Measurements from ENCODE around the gene TMOD4. TPM values are rescaled to one million over a fixed set of nuclear protein-coding genes. Genes with fewer than 3 reads are reported as not detected.
"Not testable (repeated sequence)": the region's sequence is repeated elsewhere in the genome, so short reads cannot be mapped to it uniquely, and the experiment has no call there.

The TMOD4 gene
- total RNA-seq, 1 experiment from 2014 or later = 0.52 TPM

DNA sequence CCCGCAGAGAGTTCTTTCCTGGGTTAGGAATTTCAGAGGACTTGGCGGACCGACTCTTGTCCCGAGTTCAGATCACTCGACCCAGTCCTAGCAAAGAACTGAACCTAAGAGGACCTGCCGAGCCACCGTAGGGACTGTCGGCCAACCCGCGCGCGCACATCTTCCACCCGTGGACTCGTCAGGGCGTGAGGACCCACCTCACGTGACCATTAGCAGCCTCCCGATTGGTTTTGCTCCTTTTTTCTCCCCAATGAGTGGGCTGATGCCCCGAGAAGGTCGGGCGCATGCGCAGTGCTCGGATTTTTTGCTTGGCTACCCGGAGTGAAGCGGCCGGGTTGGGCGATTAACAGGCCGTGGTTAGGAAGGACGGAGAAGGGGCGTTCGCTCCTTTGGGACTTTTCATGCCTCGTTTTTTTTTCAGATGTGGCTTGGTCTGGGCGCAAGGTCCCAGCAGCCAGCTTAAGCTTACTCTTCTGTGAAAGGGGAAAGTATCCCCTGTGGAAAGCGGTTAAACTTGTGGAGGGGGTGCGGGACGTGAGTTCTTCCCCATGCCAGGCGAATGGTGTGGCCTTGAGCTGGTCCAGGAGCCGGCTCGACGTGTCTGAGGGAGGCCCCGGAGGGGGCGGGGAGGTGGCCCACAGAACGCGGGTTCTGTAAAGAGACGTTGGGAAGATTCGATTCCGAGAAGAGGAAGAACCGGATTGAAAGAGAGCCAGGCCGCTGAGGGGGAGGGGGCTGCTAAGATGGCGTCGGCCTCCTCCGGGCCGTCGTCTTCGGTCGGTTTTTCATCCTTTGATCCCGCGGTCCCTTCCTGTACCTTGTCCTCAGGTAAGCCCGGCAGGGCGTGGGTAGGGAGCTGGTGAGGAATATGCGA, 22.7 kb upstream of the TMOD4 start, which contains the start of gene PIP5K1A:
Gene PIP5K1A (plus strand): TSS at position 299 of the 874 bp plus-strand sequence. CDS start 445 bp downstream, at position 744.
- Histone ChIP-seq H3K4me2 (ENCODE audit: low read depth, low read length, poor library complexity, severe bottlenecking) (peak within 1 kb of the TSS; percentile 100), H3K9ac (ENCODE audit: low read length) (peak within 1 kb of the TSS; percentile 82), H3K9me2 (replicated peaks; ENCODE audit: insufficient read depth, low read length) (no peaks in the 10 kb centered on the region), H3K4me3 (ENCODE audit: low read length) (peak within 1 kb of the TSS; percentile 94), H4K20me1 (ENCODE audit: insufficient read depth, low read depth, low read length) (peaks cover 28% of the 10 kb centered on the region), H3K79me2 (ENCODE audit: low read length) (peaks cover 50% of the 10 kb centered on the region), H3K36me3 (ENCODE audit: insufficient read depth, low read length) (peaks cover 20% of the 10 kb centered on the region; the same call in 1 of the 2 replicates), H3K27ac (ENCODE audit: low read length) (peak within 1 kb of the TSS; percentile 72), H3K27me3 (ENCODE audit: low read length) (no peaks in the 10 kb centered on the region), H3K4me1 (ENCODE audit: low read length) (peaks cover 31% of the 10 kb centered on the region), H3K9me3 (ENCODE audit: low read length) (no peaks in the 10 kb centered on the region), H2AFZ (ENCODE audit: low read length) (peak within 1 kb of the TSS; percentile 8; the same call in 1 of the 2 replicates)
- DNase-seq = peak; percentile 99

DNA sequence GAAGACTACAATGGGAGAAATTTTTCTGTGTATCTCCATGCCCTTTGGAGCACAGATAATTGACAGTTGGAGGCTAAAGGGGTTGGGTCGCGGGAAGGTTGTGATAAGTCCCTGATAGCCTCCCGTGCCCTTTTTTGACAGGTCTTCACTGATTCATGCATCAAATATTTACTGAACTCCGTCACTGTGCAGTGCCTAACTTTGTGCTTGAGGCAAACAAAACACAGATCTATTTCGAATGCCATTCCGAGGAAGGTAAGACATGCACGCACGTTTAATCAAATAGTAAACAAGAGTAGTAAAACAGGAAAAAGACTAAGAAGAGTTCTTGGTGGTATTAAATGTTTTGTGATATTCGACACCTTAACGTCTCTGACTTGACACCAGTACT, 22.1 kb upstream of the TMOD4 start:
- no peaks in the 10 kb centered on the region for H3K9me3 ChIP-seq (ENCODE audit: low read length)
- H3K27ac ChIP-seq (ENCODE audit: low read length) = peak overlapping the region; percentile 22
- H3K4me3 ChIP-seq (ENCODE audit: low read length) = peak overlapping the region; percentile 94
- H3K9ac ChIP-seq (ENCODE audit: low read length) = peak overlapping the region; percentile 82
- peaks cover 26% of the 10 kb centered on the region for H4K20me1 ChIP-seq (ENCODE audit: insufficient read depth, low read depth, low read length)
- no peaks in the 10 kb centered on the region for H3K27me3 ChIP-seq (ENCODE audit: low read length)
- H3K9me2 ChIP-seq (replicated peaks; ENCODE audit: insufficient read depth, low read length) = no peaks in the 10 kb centered on the region
- peaks cover 43% of the 10 kb centered on the region for H3K79me2 ChIP-seq (ENCODE audit: low read length)
- DNase-seq = peak; percentile 57
- peaks cover 31% of the 10 kb centered on the region for H3K4me1 ChIP-seq (ENCODE audit: low read length)
- H2AFZ ChIP-seq (ENCODE audit: low read length) = peak overlapping the region; percentile 8; the same call in 1 of the 2 replicates
- H3K4me2 ChIP-seq (ENCODE audit: low read depth, low read length, poor library complexity, severe bottlenecking) = peak overlapping the region; percentile 100
- peaks cover 17% of the 10 kb centered on the region; the same call in 1 of the 2 replicates for H3K36me3 ChIP-seq (ENCODE audit: insufficient read depth, low read length)

- H3K27me3 ChIP-seq (ENCODE audit: low read length) = no peaks in the 10 kb centered on the region
- H3K9me2 ChIP-seq (replicated peaks; ENCODE audit: insufficient read depth, low read length) = no peaks in the 10 kb centered on the region
- H3K9ac ChIP-seq (ENCODE audit: low read length) = peak overlapping the region; percentile 66
- H3K4me2 ChIP-seq (ENCODE audit: low read depth, low read length, poor library complexity, severe bottlenecking) = peak overlapping the region; percentile 93
- H3K4me1 ChIP-seq (ENCODE audit: low read length) = peaks cover 30% of the 10 kb centered on the region
- peak; percentile 90 for DNase-seq
- peaks cover 4% of the 10 kb centered on the region; the same call in 1 of the 2 replicates for H3K36me3 ChIP-seq (ENCODE audit: insufficient read depth, low read length)
- peaks cover 12% of the 10 kb centered on the region for H4K20me1 ChIP-seq (ENCODE audit: insufficient read depth, low read depth, low read length)
- H3K27ac ChIP-seq (ENCODE audit: low read length) = peak overlapping the region; percentile 54; the same call in 1 of the 2 replicates
- peak overlapping the region; percentile 63 for H3K4me3 ChIP-seq (ENCODE audit: low read length)
- H2AFZ ChIP-seq (ENCODE audit: low read length) = peak overlapping the region; percentile 67
- H3K9me3 ChIP-seq (ENCODE audit: low read length) = no peaks in the 10 kb centered on the region
- H3K79me2 ChIP-seq (ENCODE audit: low read length) = peaks cover 28% of the 10 kb centered on the region
These were observed 20.6 kb upstream of the TMOD4 start for GRCh38 chr1:151196292-151196800.

DNA sequence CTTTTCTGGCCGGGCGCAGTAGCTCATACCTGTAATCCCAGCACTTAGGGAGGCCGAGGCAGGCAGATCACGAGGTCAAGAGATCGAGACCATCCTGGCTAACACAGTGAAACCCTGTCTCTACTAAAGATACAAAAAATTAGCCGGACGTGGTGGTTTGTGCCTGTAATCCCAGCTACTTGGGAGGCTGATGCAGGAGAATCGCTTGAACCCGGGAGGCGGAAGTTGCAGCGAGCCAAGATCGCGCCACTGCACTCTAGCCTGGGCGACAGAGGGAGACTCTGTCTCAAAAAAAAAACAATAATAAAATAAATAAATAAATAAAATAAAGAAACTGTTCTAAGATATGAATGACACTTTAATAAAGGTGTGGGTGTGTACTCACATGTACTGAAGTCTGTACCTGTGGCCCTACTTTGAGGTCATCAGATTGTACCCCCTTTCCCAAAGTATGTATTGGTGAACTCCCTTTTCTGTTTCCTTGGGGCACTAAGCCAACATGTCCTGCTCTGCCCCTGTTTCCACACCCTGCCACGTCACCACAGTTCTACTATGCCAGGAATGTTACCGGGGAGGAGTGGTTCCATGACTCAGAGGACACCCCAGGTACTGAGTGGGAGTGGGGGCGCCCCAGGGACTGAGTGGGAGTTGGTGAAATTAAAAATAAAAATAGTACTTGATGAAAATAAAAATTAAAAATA, 19.3 kb upstream of the TMOD4 start:
- not testable (repeated sequence) for H2AFZ ChIP-seq (ENCODE audit: low read length); H3K27me3 ChIP-seq (ENCODE audit: low read length); H3K4me3 ChIP-seq (ENCODE audit: low read length); H3K9me2 ChIP-seq (replicated peaks; ENCODE audit: insufficient read depth, low read length); H3K36me3 ChIP-seq (ENCODE audit: insufficient read depth, low read length); DNase-seq; H3K9ac ChIP-seq (ENCODE audit: low read length); H4K20me1 ChIP-seq (ENCODE audit: insufficient read depth, low read depth, low read length); H3K27ac ChIP-seq (ENCODE audit: low read length); H3K9me3 ChIP-seq (ENCODE audit: low read length)
- Histone ChIP-seq H3K4me1 (ENCODE audit: low read length) (peaks cover 26% of the 10 kb centered on the region), H3K4me2 (ENCODE audit: low read depth, low read length, poor library complexity, severe bottlenecking) (peak overlapping the region; percentile 93), H3K79me2 (ENCODE audit: low read length) (peaks cover 16% of the 10 kb centered on the region)

- no peaks in the 10 kb centered on the region for H3K9me2 ChIP-seq (replicated peaks; ENCODE audit: insufficient read depth, low read length)
- H3K36me3 ChIP-seq (ENCODE audit: insufficient read depth, low read length) = no peaks in the 10 kb centered on the region
- peaks cover 15% of the 10 kb centered on the region for H3K79me2 ChIP-seq (ENCODE audit: low read length)
- H4K20me1 ChIP-seq (ENCODE audit: insufficient read depth, low read depth, low read length) = no peaks in the 10 kb centered on the region; the same call in 1 of the 2 replicates
- no peaks in the 10 kb centered on the region for H3K9me3 ChIP-seq (ENCODE audit: low read length)
- no peak overlapping the region for H3K27ac ChIP-seq (ENCODE audit: low read length)
- H2AFZ ChIP-seq (ENCODE audit: low read length) = no peak overlapping the region
- H3K27me3 ChIP-seq (ENCODE audit: low read length) = no peaks in the 10 kb centered on the region
- H3K4me1 ChIP-seq (ENCODE audit: low read length) = peaks cover 22% of the 10 kb centered on the region
- H3K4me2 ChIP-seq (ENCODE audit: low read depth, low read length, poor library complexity, severe bottlenecking) = no peak overlapping the region
- no peak overlapping the region for H3K4me3 ChIP-seq (ENCODE audit: low read length)
- no peak for DNase-seq
- H3K9ac ChIP-seq (ENCODE audit: low read length) = no peak overlapping the region
These were observed 18.1 kb upstream of the TMOD4 start for GRCh38 chr1:151193856-151194255.

- H3K4me2 ChIP-seq (ENCODE audit: low read depth, low read length, poor library complexity, severe bottlenecking) = no peak overlapping the region
- H3K9me2 ChIP-seq (replicated peaks; ENCODE audit: insufficient read depth, low read length) = no peaks in the 10 kb centered on the region
- no peaks in the 10 kb centered on the region for H3K36me3 ChIP-seq (ENCODE audit: insufficient read depth, low read length)
- peaks cover 27% of the 10 kb centered on the region for H3K4me1 ChIP-seq (ENCODE audit: low read length)
- H3K79me2 ChIP-seq (ENCODE audit: low read length) = peaks cover 16% of the 10 kb centered on the region
- no peak overlapping the region for H3K27ac ChIP-seq (ENCODE audit: low read length)
- no peak overlapping the region for H3K4me3 ChIP-seq (ENCODE audit: low read length)
- no peak overlapping the region for H2AFZ ChIP-seq (ENCODE audit: low read length)
- H3K27me3 ChIP-seq (ENCODE audit: low read length) = no peaks in the 10 kb centered on the region
- DNase-seq = no peak
- no peaks in the 10 kb centered on the region for H3K9me3 ChIP-seq (ENCODE audit: low read length)
- no peak overlapping the region for H3K9ac ChIP-seq (ENCODE audit: low read length)
- H4K20me1 ChIP-seq (ENCODE audit: insufficient read depth, low read depth, low read length) = no peaks in the 10 kb centered on the region
These were observed 17.5 kb upstream of the TMOD4 start for GRCh38 chr1:151193304-151193703.

DNA sequence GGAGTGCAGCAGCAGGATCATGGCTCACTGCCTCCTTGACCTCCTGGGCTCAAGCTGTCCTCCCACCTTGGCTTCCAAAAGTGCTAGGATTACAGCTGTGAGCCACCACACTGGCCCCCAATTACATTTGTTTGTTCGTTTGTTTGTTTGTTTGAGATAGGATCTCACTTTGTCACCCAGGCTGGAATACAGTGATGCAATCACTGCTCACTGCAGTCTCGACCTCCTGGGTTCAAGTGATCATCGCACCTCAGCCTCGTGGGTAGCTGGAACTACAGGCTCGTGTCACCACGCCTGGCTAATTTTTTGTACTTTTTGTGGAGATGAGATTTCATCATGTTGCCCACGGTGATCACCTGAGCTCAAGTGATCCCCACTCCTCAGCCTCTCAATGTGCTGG, 16.3 kb upstream of the TMOD4 start:
- H3K79me2 ChIP-seq (ENCODE audit: low read length) = peaks cover 29% of the 10 kb centered on the region
- H3K9ac ChIP-seq (ENCODE audit: low read length) = no peak overlapping the region
- H3K4me3 ChIP-seq (ENCODE audit: low read length) = no peak overlapping the region
- peaks cover 27% of the 10 kb centered on the region for H3K4me1 ChIP-seq (ENCODE audit: low read length)
- no peak overlapping the region for H3K27ac ChIP-seq (ENCODE audit: low read length)
- H3K9me3 ChIP-seq (ENCODE audit: low read length) = no peaks in the 10 kb centered on the region
- H3K36me3 ChIP-seq (ENCODE audit: insufficient read depth, low read length) = no peaks in the 10 kb centered on the region
- no peak for DNase-seq
- no peak overlapping the region for H3K4me2 ChIP-seq (ENCODE audit: low read depth, low read length, poor library complexity, severe bottlenecking)
- H4K20me1 ChIP-seq (ENCODE audit: insufficient read depth, low read depth, low read length) = no peaks in the 10 kb centered on the region
- H2AFZ ChIP-seq (ENCODE audit: low read length) = no peak overlapping the region
- no peaks in the 10 kb centered on the region for H3K9me2 ChIP-seq (replicated peaks; ENCODE audit: insufficient read depth, low read length)
- no peaks in the 10 kb centered on the region for H3K27me3 ChIP-seq (ENCODE audit: low read length)

Measured in Karpas-422 (cell line).